K562 (cell line): ENCODE data around the gene SPOCD1. TPM values are rescaled to one million over a fixed set of nuclear protein-coding genes. Genes with fewer than 3 reads are reported as not detected.

Source experiments
- ADNP ChIP-seq: fragments of 200-800 bp; sonication (Bioruptor generic); IDR thresholded peaks from 2 replicates; pipeline ENCODE4 v1.6.1; 2016; ENCODE audit warnings: missing genetic modification characterization, missing compliant biosample characterization
- ATF1 ChIP-seq, 2 experiments: fragments of 450-650 bp in 1 of 2; IDR thresholded peaks; 2 replicates each; pipeline ENCODE4 v1.6.1; 2016; ENCODE audit warnings: missing compliant biosample characterization in 1 of 2, missing genetic modification characterization in 1 of 2
- BDP1 ChIP-seq: IDR thresholded peaks from 3 replicates; pipeline ENCODE4 v1.6.1; 2011; ENCODE audit not compliant: insufficient read length, insufficient read depth
- CC2D1A ChIP-seq: fragments of 450-650 bp; IDR thresholded peaks from 2 replicates; pipeline ENCODE4 v1.6.1; 2017; ENCODE audit warnings: mild to moderate bottlenecking
- EP300 ChIP-seq: IDR thresholded peaks from 2 replicates; pipeline ENCODE4 v1.6.1; 2012; ENCODE audit warnings: low read length, improper control_type of control experiment
- FOXA3 ChIP-seq, 2 experiments: fragments of 450-650 bp in 1 of 2; sonication (generic) in 1 of 2; formaldehyde crosslinking; IDR thresholded peaks in 1 of 2; conservative IDR thresholded peaks in 1 of 2; 2 replicates each; pipeline versions ENCODE4 v1.4.0 to v1.8.0; 2020 to 2022; ENCODE audit warnings: mild to moderate bottlenecking in 2 of 2, missing genetic modification reagents in 1 of 2
- FOXK2 ChIP-seq, 2 experiments: fragments of 450-650 bp; IDR thresholded peaks in 1 of 2; conservative IDR thresholded peaks in 1 of 2; 2 replicates each; pipeline ENCODE4 v1.6.1; 2016; ENCODE audit warnings: low read depth in 2 of 2, mild to moderate bottlenecking in 1 of 2
- HOXB6 ChIP-seq: fragments of 250-450 bp; sonication (Bioruptor Pico); IDR thresholded peaks from 2 replicates; pipeline ENCODE4 v1.5.1; 2022; ENCODE audit warnings: mild to moderate bottlenecking, borderline replicate concordance
- IRF2 ChIP-seq: sonication (generic); formaldehyde crosslinking; IDR thresholded peaks from 2 replicates; pipeline ENCODE4 v1.8.1; 2022; ENCODE audit warnings: mild to moderate bottlenecking, missing genetic modification reagents
- JUND ChIP-seq, 2 experiments: IDR thresholded peaks; 2 replicates in 1 of 2; 3 replicates in 1 of 2; pipeline ENCODE4 v1.6.1; 2011; ENCODE audit warnings: borderline replicate concordance in 2 of 2, low read depth in 2 of 2, low read length in 2 of 2, improper control_type of control experiment in 1 of 2, missing biosample characterization in 1 of 2, missing genetic modification characterization in 1 of 2, missing genetic modification reagents in 1 of 2
- KDM1A ChIP-seq, 2 experiments: fragments of 450-650 bp; IDR thresholded peaks; 2 replicates each; pipeline ENCODE4 v1.6.1; 2016; ENCODE audit warnings: mild to moderate bottlenecking in 2 of 2
- L3MBTL2 ChIP-seq: fragments of 450-650 bp; IDR thresholded peaks from 2 replicates; pipeline ENCODE4 v1.6.1; 2016; ENCODE audit warnings: mild to moderate bottlenecking, moderate library complexity
- NBN ChIP-seq: fragments of 450-650 bp; IDR thresholded peaks from 2 replicates; pipeline ENCODE4 v1.6.1; 2016; ENCODE audit warnings: low read depth, mild to moderate bottlenecking
- NR2C2 ChIP-seq, 2 experiments: fragments of 200-800 bp in 1 of 2; sonication (Bioruptor generic) in 1 of 2; sonication (generic) in 1 of 2; formaldehyde crosslinking in 1 of 2; IDR thresholded peaks; 2 replicates each; pipeline versions ENCODE4 v1.6.1 to v1.8.0; 2016 to 2022; ENCODE audit warnings: mild to moderate bottlenecking in 1 of 2, missing compliant biosample characterization in 1 of 2, missing genetic modification characterization in 1 of 2, missing genetic modification reagents in 1 of 2
- NUFIP1 ChIP-seq: fragments of 450-650 bp; IDR thresholded peaks from 2 replicates; pipeline ENCODE4 v1.6.1; 2018; ENCODE audit not compliant: partially characterized antibody
- TCF3 ChIP-seq: sonication (generic); formaldehyde crosslinking; IDR thresholded peaks from 2 replicates; pipeline ENCODE4 v1.4.0; 2020; ENCODE audit warnings: mild to moderate bottlenecking, missing genetic modification reagents
- USF1 ChIP-seq: sonication (generic); formaldehyde crosslinking; IDR thresholded peaks from 2 replicates; pipeline ENCODE4 v1.9.0; 2022; ENCODE audit warnings: mild to moderate bottlenecking, missing genetic modification reagents
- ZNF263 ChIP-seq: sonication (generic); formaldehyde crosslinking; IDR thresholded peaks from 2 replicates; pipeline ENCODE4 v1.8.0; 2022; ENCODE audit warnings: mild to moderate bottlenecking, missing genetic modification reagents, borderline replicate concordance
- ZNF609 ChIP-seq: sonication (generic); formaldehyde crosslinking; IDR thresholded peaks from 2 replicates; pipeline ENCODE4 v1.8.1; 2023; ENCODE audit warnings: missing genetic modification reagents, mild to moderate bottlenecking, borderline replicate concordance
- ZNF644 ChIP-seq: fragments of 200-800 bp; sonication (Bioruptor generic); IDR thresholded peaks from 2 replicates; pipeline ENCODE4 v1.6.1; 2016; ENCODE audit warnings: low read depth, missing genetic modification characterization, missing compliant biosample characterization
- ZNF699 ChIP-seq: fragments of 250-450 bp; sonication (Bioruptor Pico); IDR thresholded peaks from 2 replicates; pipeline ENCODE4 v1.8.0; 2021; ENCODE audit warnings: mild to moderate bottlenecking, moderate library complexity; ENCODE audit not compliant: insufficient replicate concordance
- ZNF707 ChIP-seq: fragments of 250-450 bp; sonication (Bioruptor Pico); conservative IDR thresholded peaks from 2 replicates; pipeline ENCODE4 v1.8.0; 2022; ENCODE audit warnings: inconsistent platforms, mild to moderate bottlenecking, moderate library complexity
- polyA plus RNA-seq, 8 experiments: library from polyadenylated mRNA; depleted of rRNA in 4 of 8; stranded (reverse) in 5 of 8; unstranded in 3 of 8; fragments of >200 nt; fragmentation: Nextera tagmentation in 2 of 8; fragmentation: Illumina TruSeq in 1 of 8; extraction: Ambion mirVana in 2 of 8; extraction: Trizol in 1 of 8; gene quantifications; 2 replicates each; pipeline versions ENCODE4 v1.2.1 to v1.2.3, GENCODE V29; 2011 to 2014; ENCODE audit warnings: inconsistent platforms in 1 of 8, missing spikeins in 1 of 8
- total RNA-seq, 7 experiments: library from RNA; depleted of rRNA in 6 of 7; stranded (reverse); fragments of >200 nt in 6 of 7; fragmentation: Illumina TruSeq in 2 of 7; extraction: Trizol in 2 of 7; gene quantifications; 2 replicates each; pipeline versions ENCODE4 v1.2.1 to v1.2.3, GENCODE V29; 2011 to 2021; ENCODE audit warnings: low replicate concordance in 1 of 7

The SPOCD1 gene
- total and polyA plus RNA-seq, 9 of the 15 experiments (the other 6 are each of a cell fraction or from before 2014, with no cell fraction given): 0.03 to 0.71 (median 0.26) TPM; not detected in 1

DNA sequence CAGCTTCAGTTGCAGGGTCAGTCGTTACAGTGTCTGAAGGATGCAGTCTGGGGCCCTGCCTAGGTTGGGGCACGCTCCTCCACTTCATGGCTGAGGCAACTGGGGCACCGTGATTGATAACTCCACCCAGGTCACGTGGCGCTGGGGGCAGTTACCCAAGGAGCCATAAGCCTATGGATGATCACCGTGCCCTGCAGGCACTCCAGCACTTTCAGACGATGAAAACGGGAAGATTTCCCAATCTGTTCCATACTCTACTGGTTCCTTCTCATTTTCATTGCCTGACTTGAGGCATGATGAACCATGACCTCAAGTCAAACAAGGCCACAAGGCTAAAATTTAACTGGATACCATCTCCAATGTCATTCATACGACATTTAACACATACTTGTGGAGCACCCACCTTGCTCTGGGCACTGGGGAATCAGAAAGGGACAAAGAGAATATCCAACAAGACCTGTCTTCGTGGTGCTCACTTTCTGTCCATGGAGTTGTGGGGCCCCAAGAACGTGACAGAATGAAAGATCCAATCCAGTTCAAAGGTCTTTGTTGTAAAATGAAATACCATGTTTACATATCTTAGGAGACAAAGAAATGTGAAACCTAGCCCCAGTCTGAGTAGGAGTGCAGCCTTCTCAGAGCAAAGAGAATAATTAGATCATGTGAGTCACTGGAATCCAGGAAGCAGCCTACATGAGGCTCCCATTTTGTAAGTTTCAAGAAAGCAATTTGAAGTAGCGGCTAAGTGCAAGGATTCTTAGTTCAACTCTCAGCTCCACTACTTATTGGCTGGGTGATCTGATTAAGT is 39.4 kb upstream of the SPOCD1 start (continued):
- TF ChIP-seq JUND (IDR thresholded peaks at IDR 0.05; ENCODE audit: borderline replicate concordance, low read depth, low read length) (no peak), JUND (tag; IDR thresholded peaks at IDR 0.05; ENCODE audit: borderline replicate concordance, low read depth, low read length) (peak; percentile 29; the same call in 1 of the 3 replicates), ADNP (tag) (no peak), ZNF699 (no peak), KDM1A (IDR thresholded peaks at IDR 0.05) (no peak), CC2D1A (no peak), ZNF644 (tag) (0 out of 2 replicates have a peak, but pooled peaks have one; percentile 58), HOXB6 (CRISPR knock-in tag) (no peak), ZNF263 (no peak), L3MBTL2 (peak; percentile 76), FOXK2 (conservative IDR thresholded peaks at IDR 0.05 in 1 of 2, IDR thresholded peaks at IDR 0.05 in 1 of 2; ENCODE audit: low read depth in 2 of 2) (peak in 1 of 2 experiments; percentile 52; a peak in 2 of 4 replicates), FOXA3 (CRISPR knock-in tag; conservative IDR thresholded peaks at IDR 0.05 in 1 of 2, IDR thresholded peaks at IDR 0.05 in 1 of 2) (peak in 1 of 2 experiments; percentile 71; a peak in 1 of 4 replicates), BDP1 (no peak), ZNF609 (CRISPR knock-in tag) (no peak), TCF3 (no peak), ZNF707 (CRISPR knock-in tag) (no peak), EP300 (no peak), NR2C2 (CRISPR knock-in tag; IDR thresholded peaks at IDR 0.05) (no peak), NR2C2 (tag; IDR thresholded peaks at IDR 0.05) (peak; percentile 72), ATF1 (CRISPR knock-in tag; IDR thresholded peaks at IDR 0.05) (no peak), ATF1 (tag; IDR thresholded peaks at IDR 0.05) (0 out of 2 replicates have a peak, but pooled peaks have one; percentile 13), NUFIP1 (no peak), NBN (no peak), USF1 (peak; percentile 47; the same call in 1 of the 2 replicates), IRF2 (CRISPR knock-in tag) (no peak)
